NCI-H1436 treated with DMSO at 0.1 percent for 48 hours (cell line): ENCODE measurements around the gene PTX4.

Source experiments
- DNase-seq: peaks from one replicate; lab custom pipeline; 2025; lab: John Stamatoyannopoulos, UW

PTX4 gene

DNA sequence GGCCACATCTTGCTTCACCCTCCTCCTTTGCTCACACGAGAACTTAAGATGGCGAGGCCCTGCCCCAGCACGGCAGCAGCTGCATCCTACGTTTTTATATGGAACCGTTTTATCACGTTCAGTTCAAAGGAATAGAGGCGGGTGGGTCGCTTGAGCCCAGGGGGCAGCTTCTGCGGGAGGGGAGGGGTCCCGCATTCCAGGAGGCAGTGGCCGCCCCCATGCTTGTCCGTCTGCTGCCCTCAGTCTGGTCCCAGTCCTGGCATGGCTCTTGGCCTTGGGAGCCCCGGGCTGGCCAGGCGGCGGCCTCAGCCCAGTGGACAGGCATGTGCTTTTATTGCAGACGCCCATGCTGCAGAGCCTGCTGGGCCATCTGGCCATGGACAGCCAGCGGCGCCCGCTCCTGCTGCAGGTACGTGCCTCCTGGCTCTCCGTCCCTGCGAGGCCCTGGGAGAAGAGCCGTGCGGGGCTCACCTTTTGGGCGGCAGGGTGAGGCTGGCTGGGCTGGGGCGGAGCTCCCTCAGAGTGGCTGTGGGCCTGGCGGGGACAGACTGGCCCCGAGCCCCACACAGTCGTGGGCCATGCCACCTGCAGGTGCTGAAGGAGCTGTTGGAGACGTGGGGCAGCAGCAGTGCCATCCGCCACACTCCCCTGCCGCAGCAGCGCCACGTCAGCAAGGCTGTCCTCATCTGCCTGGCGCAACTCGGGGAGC is 11.2 kb upstream of the PTX4 start:
- no peak for DNase-seq

DNA sequence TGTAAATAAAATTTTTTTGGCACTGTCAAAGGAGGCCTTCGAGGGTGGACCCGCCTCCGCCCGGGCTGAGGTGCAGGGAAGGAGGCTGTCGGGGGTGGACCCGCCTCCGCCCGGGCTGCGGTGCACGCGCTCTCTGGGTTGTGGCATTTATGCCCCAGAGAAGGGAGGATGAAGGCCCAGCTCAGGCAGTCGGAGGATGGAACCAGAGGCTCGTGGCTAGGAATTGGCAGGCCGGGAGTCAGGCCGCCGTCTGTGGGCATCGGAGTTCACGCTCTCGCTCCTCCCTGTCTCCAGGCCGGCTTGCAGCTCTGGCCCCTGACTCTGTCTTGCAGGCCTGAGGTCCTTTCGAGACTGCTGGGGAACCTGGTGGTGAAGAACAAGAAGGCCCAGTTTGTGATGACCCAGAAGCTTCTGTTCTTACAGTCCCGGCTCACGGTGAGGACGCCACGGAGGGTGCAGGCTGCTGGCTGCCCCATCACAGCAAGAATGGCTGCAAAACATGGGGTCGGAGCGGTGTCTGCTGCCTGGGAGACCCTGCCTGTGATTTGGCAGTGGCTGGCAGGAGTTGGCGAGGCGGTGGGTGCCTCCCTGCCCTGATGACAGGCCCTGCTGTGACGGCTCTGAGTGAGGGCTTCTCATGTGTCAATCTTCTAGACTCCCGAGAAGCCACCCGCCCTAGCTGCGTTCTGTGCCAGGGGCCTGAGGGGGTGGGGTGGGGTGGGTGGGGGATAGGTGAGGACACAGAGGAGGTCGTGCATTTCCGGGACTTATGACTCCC is 10.3 kb upstream of the PTX4 start:
- no peak for DNase-seq

DNA sequence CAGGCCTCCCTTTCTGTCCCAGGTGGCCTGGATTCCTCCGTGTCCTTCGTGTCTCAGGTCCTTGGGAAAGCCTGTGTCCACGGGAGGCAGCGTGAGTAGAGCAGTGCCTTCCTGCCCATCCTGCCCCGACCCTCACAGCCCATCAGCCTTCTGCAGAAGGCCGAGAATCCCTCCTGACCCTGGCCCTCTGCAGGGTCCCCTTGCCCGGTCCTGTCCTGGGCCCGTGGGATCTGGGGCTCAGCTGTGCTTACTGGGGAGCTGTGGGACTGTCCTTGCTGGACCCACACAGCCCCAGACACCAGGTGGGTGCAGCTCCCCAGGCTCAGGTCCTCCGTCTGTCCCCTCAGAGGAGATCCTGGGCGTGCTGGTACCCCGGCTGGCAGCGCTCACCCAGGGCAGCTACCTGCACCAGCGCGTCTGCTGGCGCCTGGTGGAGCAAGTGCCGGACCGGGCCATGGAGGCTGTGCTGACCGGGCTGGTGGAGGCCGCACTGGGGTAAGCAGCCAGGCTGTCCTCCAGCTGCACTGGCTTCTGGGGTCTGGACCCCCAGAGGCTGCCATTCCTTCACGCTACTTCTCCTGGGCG is 8.4 kb upstream of the PTX4 start:
- no peak for DNase-seq

DNA sequence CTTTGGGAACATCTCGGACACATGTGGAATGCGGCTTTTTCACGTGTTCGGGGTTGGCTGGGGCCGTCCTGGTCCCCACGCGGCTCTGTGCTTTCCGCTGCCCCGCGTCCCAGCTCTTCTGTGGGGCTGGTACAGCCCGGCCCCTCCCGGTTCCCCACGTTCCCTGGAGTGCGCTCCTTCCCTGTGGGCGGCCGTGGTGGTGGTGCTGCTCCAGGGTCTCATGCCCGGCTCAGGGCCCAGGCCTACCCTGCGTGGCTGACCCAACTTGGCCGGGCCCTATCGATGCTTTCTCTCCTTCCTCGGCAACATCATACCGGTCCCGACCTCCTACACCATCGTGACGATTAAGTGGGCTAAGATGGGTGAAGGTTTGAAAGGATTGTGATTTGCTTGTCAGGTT is 7.7 kb upstream of the PTX4 start:
- no peak for DNase-seq

DNA sequence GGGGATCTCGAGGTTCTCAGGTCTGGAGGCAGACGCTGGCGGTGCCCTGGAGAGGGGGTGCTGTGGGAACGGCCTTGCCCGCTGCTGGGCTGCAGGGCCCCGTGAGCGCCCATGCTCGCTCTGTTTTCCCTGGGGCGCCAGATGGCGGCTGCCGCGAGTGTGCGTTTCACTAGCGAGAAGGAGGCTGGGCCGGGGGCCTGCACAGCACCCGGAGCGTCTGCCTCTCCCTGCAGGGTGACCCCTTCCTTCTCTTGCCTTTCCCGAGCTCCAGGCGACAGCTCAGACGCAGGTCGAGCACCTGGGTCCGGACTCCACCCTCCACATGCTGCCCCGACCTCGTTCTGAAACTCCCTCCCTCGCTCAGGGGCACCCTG is 7.1 kb upstream of the PTX4 start:
- DNase-seq = no peak

DNA sequence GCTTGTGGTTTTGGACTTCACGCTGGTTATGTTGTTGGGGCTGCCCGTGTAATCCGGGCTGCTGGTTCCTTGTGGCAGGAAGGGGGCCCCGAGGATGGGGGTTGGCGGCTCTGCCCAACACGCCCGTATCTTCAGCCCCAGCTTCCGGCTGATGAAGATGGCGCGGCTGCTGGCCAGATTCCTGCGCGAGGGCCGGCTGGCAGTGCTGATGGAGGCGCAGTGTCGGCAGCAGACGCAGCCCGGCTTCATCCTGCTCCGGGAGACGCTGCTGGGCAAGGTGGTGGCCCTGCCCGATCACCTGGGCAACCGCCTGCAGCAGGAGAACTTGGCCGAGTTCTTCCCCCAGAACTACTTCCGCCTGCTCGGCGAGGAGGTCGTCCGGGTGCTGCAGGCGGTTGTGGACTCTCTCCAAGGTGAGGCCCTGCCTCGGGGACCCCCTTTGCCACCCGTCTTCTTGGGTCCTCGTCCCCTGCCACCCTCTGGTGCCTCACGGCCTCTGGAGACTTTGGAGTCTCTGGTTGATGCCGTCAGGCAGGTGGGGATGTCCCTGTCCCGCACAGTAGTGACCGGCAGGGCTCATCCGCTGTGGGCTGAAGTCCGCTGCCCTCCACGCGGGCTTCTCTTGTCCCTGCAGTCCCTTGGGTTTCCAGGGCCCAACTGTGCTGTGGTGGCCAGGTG is 6.6 kb upstream of the PTX4 start:
- no peak for DNase-seq

DNA sequence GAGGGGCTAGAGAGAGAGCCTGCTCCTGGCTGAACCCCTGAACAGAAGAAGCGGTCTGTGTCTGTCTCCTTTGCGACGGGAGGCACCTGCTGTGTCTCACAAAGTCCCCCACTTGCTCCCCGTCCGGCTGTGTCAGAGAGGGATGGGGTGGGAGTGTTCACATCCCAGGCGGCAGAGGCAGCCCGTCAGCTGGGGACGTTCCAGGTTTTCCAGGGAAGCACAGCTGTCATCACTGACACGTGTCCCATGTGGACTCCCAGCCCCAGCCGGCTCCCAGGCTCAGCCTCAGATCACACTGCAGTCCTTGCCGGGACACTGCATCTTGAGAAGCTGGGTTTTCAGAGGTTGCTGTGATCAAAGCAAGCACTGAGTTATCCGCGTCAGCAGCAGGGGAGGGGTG is 6.0 kb upstream of the PTX4 start:
- no peak for DNase-seq

DNA sequence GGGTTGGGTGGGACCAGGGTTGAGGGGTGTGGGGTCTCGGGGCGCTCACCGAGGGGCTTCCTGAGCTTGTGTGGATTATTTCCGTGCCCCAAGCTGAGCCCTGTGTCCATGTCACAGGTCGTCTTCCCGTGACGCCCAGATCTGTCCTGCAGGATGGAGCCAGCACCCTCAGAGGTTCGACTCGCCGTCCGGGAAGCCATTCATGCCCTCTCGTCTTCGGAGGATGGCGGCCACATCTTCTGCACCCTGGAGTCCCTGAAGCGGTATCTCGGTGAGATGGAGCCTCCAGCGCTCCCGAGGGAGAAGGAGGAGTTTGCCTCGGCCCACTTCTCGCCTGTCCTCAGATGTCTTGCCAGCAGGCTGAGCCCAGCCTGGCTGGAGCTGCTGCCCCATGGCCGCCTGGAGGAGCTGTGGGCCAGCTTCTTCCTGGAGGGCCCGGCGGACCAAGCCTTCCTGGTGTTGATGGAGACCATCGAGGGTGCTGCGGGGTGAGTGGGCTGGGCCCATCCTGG is 5.4 kb upstream of the PTX4 start:
- DNase-seq = no peak

DNA sequence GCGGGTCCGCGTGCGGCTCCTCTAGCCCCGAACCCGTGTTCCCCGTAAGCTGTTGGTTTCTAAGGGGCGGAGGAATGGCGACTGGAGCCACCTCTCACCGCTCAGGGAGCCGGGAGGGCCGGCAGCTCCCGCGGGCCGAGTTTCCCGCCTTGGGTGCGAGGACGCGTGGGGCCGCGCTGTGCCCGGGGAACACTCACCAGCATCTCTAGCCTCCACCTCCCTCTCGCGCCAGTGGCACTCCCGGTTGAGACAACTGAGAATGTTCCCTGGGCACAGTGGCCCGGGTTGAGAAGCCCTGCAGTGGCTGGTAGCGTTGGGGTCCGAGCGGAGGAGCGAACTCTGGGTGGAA is 5.0 kb upstream of the PTX4 start:
- DNase-seq = no peak

DNA sequence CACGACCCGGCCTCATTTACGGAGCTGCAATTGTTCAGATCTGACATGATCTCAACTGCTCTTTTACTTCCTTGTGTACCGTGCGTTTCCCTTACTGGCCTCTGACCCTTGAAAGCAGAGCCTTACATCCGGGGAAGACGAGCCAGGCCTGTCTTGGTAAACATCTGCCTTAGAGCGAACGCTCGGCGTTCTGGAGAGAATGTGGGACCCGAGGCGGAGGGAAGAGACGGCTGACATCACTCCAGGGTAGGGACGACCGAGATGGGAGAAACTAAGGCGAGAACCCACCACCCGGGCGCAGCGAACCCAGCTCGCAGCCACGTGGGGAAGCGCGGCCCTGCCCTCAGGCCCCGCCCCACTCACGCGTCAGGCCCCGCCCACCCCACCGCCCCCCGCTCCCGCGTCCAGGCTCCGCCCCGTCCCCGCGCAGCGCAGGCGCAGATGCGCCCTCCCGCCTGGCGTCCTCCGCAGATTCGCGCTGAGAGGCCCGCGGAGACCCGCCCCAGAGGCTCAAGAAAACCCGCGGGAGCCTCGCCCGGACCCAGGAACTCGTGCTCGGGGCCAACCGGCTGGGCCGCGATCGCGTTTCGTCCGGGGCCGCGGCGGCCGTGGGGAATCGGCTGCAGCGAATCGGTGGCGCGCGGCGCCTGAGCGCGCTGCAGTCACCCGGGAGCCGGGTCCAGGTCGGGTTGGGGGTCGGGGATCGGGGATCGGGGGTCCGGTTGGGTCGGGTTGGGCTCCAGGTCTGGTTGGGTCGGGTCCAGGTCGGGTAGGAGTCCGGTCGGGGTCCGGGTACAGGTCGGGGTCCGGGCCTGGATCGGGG is 4.4 kb upstream of the PTX4 start, which contains the start of gene TELO2:
TELO2 (plus strand) TSS at position 438 of the 823 bp plus-strand sequence. CDS start 922 bp downstream, outside the sequence.
- DNase-seq = no peak

DNA sequence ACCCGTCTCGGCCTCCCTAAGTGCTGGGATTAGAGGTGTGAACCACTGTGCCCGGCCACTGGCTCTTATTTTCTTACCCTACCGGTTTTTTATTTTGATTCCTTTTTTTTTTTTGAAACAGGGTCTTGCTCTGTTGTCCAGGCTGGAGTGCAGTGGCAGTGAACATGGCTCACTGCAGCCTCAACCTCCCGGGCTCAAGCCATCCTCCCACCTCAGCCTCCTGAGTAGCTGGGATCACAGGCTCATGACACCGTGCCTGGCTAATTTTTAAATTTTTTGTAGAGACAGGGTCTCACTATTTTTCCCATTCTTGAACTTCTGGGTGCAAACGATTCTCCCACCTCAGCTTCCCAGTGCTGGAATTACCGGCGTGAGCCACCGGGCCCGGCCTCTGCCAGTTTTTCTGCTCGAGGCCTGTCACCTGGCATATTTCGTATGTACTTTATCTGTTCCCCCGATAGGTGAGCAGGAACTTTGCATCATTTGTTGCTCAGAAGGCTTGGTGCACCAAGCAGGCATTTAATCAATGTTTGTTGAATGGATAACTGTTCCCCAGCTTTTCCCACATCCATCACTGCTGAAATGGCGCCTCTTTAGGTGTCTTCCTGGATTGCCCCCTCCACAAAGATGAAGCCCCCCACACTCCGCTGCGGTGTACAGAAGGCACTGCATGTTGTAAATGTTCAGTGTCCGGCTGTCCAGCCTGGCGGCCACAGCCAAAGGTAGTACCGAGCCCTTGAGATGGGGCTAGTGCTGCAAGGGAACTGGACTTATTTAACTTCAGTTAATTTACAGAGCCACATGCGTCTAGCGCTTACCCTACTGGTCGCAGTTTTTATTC is 3.6 kb upstream of the PTX4 start:
- DNase-seq = no peak

DNA sequence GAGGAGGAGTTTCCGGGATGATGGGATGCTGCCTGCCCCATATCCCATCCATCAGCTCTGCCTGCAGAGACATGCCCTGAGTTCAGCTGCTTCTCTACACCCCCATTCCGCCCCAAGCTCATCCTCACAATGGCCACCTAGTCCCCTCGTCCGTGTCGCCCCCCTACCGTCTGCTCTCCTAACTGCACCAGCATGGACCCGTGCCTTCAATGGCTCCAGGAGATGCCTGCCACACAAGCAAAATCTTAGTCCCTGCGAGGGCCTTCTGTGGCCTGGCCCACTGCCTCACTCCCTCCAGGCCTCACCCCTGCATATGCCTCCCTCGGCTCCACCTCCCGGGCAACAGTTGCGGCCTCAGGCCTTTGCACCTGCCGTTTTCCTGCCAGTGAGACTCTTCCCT is 2.6 kb upstream of the PTX4 start:
- DNase-seq = no peak

DNA sequence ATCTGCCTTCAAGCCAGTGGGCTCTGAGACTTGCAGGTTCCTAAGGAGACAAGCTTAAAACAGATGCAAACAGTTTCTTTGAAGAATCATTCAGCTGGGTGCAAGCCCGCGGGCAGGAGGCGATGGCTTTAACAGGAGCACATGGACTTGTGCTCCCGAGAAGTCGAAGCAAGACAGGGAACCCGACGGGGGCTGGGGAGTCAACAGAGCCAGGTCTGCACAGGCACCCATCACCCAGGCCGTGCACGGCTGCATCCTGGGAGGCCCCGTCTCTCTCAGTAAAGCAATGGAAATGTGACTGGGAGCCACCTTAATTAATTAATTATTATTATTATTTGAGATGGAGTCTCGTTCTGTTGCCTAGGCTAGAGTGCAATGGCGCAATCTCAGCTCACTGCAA is 333 bp upstream of the PTX4 start:
- no peak for DNase-seq

DNA sequence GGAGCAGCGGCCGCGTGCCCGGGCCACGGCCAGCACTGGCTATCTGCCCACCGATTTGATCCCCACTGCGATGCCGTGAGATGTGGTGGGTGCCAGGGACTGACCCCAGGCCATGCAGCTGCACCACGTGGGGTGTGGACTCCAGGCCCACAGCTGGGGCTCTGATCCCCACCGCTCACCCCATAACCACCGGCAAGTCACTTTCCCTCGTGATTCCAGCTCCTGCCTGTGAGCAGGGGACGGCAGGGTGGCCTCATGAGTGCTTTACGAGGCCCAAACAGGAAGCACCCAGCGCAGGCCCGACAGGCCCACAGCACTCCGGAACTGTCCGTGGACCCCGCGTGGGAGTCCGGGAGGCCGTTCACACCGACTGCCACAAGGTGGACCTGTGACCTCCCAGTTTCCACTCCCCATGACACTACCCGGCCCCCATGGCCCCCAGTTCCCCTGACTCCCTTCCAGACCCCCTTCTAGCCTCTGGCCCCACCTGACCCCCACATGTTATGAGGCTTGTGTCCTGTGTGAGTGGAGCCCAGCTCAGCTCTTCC is 616 bp downstream of the PTX4 start:
- no peak for DNase-seq

DNA sequence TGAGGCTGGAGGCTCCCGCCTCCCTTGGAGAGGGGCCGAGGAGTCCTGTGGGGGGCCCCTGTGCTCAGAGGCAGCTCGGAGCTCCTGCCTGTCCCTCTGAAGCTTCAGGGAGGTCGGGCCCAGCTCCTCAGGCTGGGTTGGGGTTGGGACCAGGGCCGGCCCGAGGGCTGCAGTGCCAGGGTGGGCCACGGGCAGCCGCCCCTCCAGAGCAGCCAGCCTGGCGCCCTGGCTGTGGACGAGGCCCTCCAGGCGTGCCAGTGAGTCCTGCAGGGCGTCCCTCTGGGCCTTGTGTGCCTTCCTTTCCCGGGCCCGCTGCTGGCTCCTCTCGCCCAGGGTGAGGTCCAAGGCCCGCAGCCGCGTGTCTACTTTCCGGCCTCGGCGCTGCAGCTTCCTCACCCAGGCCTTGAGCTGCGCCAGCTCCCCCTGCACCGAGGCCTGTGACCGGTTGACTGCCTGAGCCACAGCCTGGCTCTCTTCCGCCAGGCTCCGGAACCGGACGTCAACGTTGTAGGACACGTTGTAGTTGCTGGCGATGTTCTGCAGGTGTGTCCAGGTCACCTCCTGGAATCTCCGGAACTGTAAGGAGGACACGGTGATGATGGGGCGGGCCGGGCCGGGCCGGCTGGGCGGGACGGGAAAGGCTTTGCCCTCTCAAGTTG is 1.2 kb downstream of the PTX4 start:
- no peak for DNase-seq

DNA sequence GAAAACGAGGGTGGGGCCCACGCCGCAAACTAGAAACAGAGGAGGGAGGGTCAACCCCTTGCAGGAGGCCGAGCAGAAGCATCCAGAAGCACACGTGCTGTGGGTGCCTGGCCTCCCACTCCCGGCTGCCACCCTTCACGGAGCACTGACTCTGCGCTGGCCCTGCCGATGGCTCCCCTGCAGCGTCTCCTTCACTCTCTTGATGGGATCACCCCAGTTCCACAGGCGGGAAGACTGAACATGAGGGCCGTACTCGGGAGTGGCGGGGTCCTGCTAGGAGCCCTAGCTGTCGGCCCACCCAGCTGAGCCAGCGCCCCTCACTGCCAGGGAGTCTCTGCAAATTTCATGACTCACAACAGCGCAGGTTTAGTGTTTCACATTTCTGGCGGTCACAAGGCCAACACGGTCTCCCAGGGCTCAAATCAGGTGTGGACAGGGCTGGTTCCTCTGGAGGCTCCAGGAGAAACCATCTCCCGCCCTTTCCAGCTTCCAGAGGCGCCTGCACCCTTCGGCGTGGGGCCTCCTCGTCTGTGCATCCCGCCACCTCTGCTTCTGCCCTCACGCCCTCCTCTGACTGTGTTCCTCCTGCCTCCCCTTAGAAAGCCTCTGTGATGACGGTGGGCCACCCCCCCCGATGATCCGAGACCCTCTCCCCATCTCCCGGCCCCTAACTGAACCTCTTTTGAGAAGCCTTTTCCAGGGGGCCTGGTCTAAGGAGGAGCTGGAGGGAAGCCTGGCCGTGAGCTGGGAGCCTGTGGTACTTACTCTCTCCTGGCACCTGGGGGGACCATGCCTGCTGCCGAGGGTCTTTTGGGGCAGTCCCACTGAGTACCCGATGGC is 2.0 kb downstream of the PTX4 start:
- DNase-seq = no peak

DNA sequence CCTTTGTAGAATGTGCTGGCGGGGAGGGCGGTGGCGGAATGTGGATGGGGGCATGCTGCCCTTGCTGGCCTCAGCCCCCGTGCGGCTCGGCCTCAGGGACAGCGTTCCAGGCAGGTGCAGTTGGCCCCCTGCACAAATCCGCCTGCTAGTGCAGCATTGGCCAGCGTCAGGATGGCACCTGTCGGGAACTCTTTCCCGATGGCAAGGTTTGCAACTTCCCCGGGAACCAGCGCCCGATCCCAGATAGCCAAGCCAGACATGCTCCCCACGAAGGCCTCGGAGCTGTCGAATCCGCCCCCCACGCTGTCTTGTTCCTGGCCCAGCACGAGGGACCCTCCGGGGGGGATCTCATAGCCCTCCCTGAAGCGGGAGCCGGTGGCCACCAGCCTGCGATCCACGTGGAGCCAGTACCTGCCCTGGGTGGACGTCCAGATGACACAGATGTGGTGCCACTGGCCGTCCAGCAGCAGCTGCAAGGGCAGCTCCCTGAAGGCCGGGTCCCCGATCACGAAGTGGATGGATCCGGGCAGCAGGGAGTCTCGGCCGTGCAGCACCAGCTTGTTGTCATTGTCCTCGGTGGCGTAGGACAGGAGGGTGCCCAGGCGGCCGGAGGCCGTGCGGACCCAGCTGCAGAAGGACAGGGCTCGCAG is 2.8 kb downstream of the PTX4 start:
- no peak for DNase-seq
